Gastrocnemius medialis (tissue), 4 donors: ENCODE results near the gene OGFOD2. TPM values are rescaled to one million over a fixed set of nuclear protein-coding genes. Genes with fewer than 3 reads are reported as not detected.

ENCODE experiments used
- ATAC-seq, 2 donors: fragments of 150-250 bp; one replicate each; pipeline ENCODE4 v1.9.1; 2016
- DNase-seq, 2 donors: peaks; one replicate each; pipeline ENCODE4 v3.0.0-alpha.2; 2019
- H3K27ac ChIP-seq, 4 donors: fragments of 200-600 bp; sonication (generic); 1 replicate in 1 of 4; 2 replicates in 3 of 4; pipeline ENCODE4 v1.5.1; 2016 to 2018; ENCODE audit warnings: mild to moderate bottlenecking in 2 of 4, moderate library complexity in 1 of 4
- H3K27me3 ChIP-seq, 3 donors: fragments of 200-600 bp; sonication (generic) in 2 of 3; 1 replicate in 1 of 3; 2 replicates in 2 of 3; pipeline versions ENCODE4 v1.5.1 to v1.6.0; 2016 to 2019; ENCODE audit warnings: mild to moderate bottlenecking in 1 of 3, moderate library complexity in 1 of 3
- H3K36me3 ChIP-seq, 2 donors: fragments of 200-600 bp; sonication (generic) in 1 of 2; one replicate each; pipeline ENCODE4 v1.5.1; 2017 to 2018
- H3K4me1 ChIP-seq, 2 donors: fragments of 200-600 bp; sonication (generic) in 1 of 2; one replicate each; pipeline ENCODE4 v1.5.1; 2016 to 2017; ENCODE audit warnings: mild to moderate bottlenecking in 2 of 2
- H3K4me3 ChIP-seq, 4 donors: fragments of 200-600 bp; sonication (generic) in 3 of 4; 1 replicate in 1 of 4; 2 replicates in 3 of 4; pipeline ENCODE4 v1.5.1; 2016 to 2019; ENCODE audit warnings: mild to moderate bottlenecking in 2 of 4
- H3K9me3 ChIP-seq, 3 donors: fragments of 200-600 bp; sonication (generic) in 2 of 3; 1 replicate in 1 of 3; 2 replicates in 2 of 3; pipeline ENCODE4 v1.5.1; 2016 to 2019
- POLR2A ChIP-seq, 2 donors: fragments of 450-650 bp; IDR thresholded peaks; one replicate each; pipeline ENCODE4 v1.6.1; 2017; ENCODE audit warnings: antibody characterized with exemption in 2 of 2, mild to moderate bottlenecking in 2 of 2, moderate library complexity in 2 of 2
- in situ Hi-C, 4 donors: fragments of 200-750 bp; cut with MboI; loops; one replicate each; pipeline versions ENCODE4 v1.15.0 to v1.8.0; 2017; ENCODE audit warnings: low sequenced_read_pairs in 4 of 4
- intact Hi-C: fragments of 100-400 bp; cut with DNase I; formaldehyde crosslinking; loops from one replicate; pipeline ENCODE4 v1.15.1; 2023; ENCODE audit warnings: low total_unique reads
- microRNA-seq, 2 donors: library from miRNA; unstranded; fragments of <30 nt; microRNA quantifications; one replicate each; pipeline ENCODE4, GENCODE V29; 2016; ENCODE audit warnings: borderline replicate concordance in 2 of 2
- total RNA-seq, 4 donors: library from RNA; depleted of rRNA; stranded (reverse); fragments of >200 nt; gene quantifications; one replicate each; pipeline versions ENCODE4 v1.1.0 to v1.2.3, GENCODE V29; 2016

Gene OGFOD2
- total RNA-seq, 4 donors from 2014 or later = 3.2 to 11.7 (median 7.8) TPM

GRCh38 chr12:123029550-123029949, 54.5 kb downstream of the OGFOD2 start:
- Histone ChIP-seq H3K9me3 (no peaks in the 10 kb centered on the region), H3K27me3 (no peaks in the 10 kb centered on the region), H3K4me3 (no peak overlapping the region), H3K36me3 (peaks cover 0 to 8% of the 10 kb centered on the region in 2 donors), H3K27ac (no peak overlapping the region), H3K4me1 (no peaks in the 10 kb centered on the region)
- ATAC-seq = no peak
- in situ Hi-C loops = no loop called here
- DNase-seq = no peak
- intact Hi-C loops = no loop called here
- TF ChIP-seq POLR2A (IDR thresholded peaks at IDR 0.05) = no peak

Small RNA genes within 50 kb of the gene (microRNA-seq; reads per million reads assigned to microRNA genes)
- 0 reads per million in 2 donors for gene MIR4304

Other genes starting within 250 kb of the OGFOD2 start
- gene HCAR1, start 244.4 kb upstream of the OGFOD2 start, total RNA-seq = under 1 TPM in 1 of 4 donors, not detected in 3; 0.10 TPM
- gene DENR, start 222.4 kb upstream of the OGFOD2 start, total RNA-seq = 10 to 100 TPM; 16.1 to 26.2 (median 23.5) TPM
- gene CCDC62, start 200.7 kb upstream of the OGFOD2 start, total RNA-seq = 1 to 10 TPM in 1 of 4 donors, under 1 TPM in 3; 0.52 to 1.5 (median 0.84) TPM
- 10 to 100 TPM in 3 of 4 donors, 1 to 10 TPM in 1; 9.3 to 14.8 (median 14.5) TPM for gene HIP1R, start 139.8 kb upstream of the OGFOD2 start, total RNA-seq
- 1 to 10 TPM; 4.8 to 8.2 (median 7.6) TPM for gene VPS37B, start 79.1 kb upstream of the OGFOD2 start, total RNA-seq
- 1 to 10 TPM in 2 of 4 donors, under 1 TPM in 2; 0.53 to 1.5 (median 0.99) TPM for gene ABCB9, start 8.8 kb upstream of the OGFOD2 start, total RNA-seq
- gene ARL6IP4, start 5.4 kb downstream of the OGFOD2 start, total RNA-seq = 100 to 1,000 TPM; 123 to 175 (median 156) TPM
- 1 to 10 TPM; 2.1 to 3.8 (median 3.3) TPM for gene PITPNM2, start 175.8 kb downstream of the OGFOD2 start, total RNA-seq